GM19025 (cell line): Measurements from ENCODE around the gene LGALS16.
"Not testable (repeated sequence)": the region's sequence is repeated elsewhere in the genome, so short reads cannot be mapped to it uniquely, and the experiment has no call there.

ENCODE experiments used
- ATAC-seq: cut with Tn5 transposase; IDR thresholded peaks from one replicate; pipeline ENCODE4 v1.9.1; 2021; ENCODE audit warnings: mild to moderate bottlenecking, low read depth, moderate library complexity; ENCODE audit not compliant: unreplicated experiment

Gene LGALS16, protein sequence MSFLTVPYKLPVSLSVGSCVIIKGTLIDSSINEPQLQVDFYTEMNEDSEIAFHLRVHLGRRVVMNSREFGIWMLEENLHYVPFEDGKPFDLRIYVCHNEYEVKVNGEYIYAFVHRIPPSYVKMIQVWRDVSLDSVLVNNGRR

GRCh38 chr19:39655613-39656012 lies at the start of gene LGALS16:
TSS of gene LGALS16 (plus strand) at chr19:39655913. CDS start at chr19:39655962, 49 bp downstream.
- no peak for ATAC-seq

GRCh38 chr19:39607021-39607420 lies 48.7 kb upstream of the LGALS16 start:
- ATAC-seq = no peak

GRCh38 chr19:39607561-39607960 lies 48.2 kb upstream of the LGALS16 start:
- ATAC-seq = no peak

- ATAC-seq = no peak
Measured at GRCh38 chr19:39613597-39613996, 42.1 kb upstream of the LGALS16 start.

GRCh38 chr19:39617745-39618144 lies 38.0 kb upstream of the LGALS16 start:
- ATAC-seq = no peak

GRCh38 chr19:39623946-39624345 lies 31.8 kb upstream of the LGALS16 start:
- no peak for ATAC-seq

GRCh38 chr19:39627631-39628030 lies 28.1 kb upstream of the LGALS16 start:
- ATAC-seq = not testable (repeated sequence)

- no peak for ATAC-seq
Measured at GRCh38 chr19:39631178-39631577, 24.5 kb upstream of the LGALS16 start.

DNA sequence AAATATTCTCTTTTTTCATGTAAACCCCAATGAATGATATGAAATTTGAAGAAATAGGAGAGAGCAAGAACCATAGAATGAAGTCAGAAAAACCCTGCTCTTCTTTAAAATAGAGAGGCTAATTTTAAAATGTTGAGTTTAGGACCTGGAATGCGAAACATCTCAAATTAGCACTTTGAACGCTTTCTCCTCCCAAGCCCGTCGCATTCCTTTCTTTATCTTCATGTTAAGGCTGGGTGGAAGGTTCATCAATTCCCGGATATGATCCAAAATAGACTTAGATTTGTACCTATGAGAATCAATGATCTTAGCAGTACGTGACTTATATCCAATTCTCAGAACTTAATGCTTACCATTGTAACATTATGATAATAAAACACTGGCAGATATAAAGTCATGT lies 24.1 kb upstream of the LGALS16 start:
- ATAC-seq = no peak

DNA sequence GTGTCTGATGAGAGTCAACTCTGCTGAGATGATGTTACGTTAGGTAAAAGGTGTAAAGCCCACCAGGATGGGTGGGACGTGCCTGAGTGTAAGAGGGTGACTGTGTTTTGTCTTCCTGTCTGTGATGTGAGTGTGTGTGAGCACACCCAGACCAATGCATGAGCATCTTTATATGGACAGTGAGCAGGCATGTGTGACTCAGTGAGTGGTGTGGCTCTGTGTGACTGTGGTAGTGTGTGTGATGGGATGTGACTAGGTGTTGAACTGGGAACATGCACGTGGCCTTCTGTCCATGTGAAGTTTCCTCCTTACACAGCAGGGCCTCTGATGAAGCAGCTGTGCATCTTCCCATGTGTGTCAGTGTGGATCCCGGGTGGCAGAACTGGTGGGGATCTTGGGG lies 17.8 kb upstream of the LGALS16 start:
- no peak for ATAC-seq

DNA sequence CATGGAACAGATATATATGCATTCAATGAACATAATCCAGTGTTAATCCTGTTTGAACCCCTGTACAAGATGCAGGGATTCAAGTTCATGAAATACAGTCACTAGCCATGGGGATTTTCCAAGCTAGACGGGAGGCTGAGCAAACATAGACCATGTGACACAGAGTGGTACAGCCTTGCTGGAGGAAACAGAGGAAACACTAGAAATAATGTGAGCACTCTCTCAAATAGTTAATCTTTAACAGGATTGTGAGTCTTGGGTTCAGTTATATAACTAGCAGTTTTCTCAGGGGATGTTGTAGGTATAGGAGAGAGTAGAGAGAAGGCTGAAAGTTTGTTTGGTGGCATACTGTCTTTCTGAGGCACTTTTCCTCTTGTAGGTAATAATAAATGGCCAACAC lies 13.9 kb upstream of the LGALS16 start:
- no peak for ATAC-seq

- no peak for ATAC-seq
Measured at GRCh38 chr19:39643591-39643990, 12.1 kb upstream of the LGALS16 start.

GRCh38 chr19:39645800-39646411 lies 9.8 kb upstream of the LGALS16 start:
- no peak for ATAC-seq

DNA sequence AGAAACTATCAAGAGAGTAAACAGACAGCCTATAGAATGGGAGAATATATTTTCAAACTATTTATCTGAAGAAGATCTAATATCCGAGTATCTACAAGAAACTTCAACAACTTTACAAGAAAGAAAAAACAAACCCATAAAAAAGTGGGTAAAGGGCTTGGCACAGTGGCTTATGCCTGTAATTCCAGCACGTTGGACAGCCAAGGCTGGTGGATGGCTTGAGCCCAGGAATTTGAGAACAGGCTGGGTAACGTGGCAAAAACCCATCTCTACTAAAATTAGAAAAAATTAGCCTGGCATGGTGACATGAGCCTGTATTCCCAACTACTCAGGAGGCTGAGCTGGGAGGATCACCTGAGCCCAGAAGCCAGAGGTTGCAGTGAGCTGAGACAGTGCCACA lies 7.8 kb upstream of the LGALS16 start:
- ATAC-seq = no peak

GRCh38 chr19:39659791-39660190 lies 4.1 kb downstream of the LGALS16 start:
- ATAC-seq = no peak

DNA sequence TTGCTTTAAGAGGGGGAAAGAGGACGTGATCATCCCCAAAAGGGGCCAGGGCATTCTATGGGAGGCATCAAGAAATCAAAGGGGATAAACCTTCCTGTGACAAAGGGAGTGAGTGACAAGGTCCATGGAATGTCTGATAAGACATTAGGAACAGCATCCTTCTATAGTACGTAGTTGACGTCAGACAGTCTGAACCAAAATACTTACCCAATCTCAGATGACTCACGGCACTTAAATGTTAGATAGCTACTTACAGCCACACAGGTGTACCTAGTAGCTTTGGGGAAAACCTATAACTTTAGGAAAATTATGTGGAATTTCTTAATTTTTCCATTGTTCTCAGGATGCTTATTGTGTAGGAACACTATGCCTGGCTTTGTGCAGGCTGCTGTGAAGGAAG lies 4.9 kb downstream of the LGALS16 start:
- ATAC-seq = no peak

DNA sequence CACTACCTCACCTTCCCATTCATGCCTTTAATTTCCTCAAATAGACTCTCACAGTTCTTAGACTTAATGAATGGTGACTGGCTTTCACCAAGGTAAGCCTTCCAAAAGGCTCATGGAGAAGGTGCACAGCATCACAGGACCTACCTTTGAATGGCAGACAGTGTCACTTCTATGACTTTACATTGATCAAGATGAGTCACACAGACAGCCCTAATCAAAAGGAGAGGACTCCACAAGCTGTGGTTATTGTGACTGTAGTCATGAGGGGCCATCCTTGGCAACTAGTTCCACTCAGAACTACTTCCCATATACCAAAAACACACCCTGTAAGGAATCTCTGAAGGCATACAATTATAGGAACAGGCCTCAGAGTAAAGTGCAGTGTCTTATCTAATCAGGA lies 5.9 kb downstream of the LGALS16 start:
- no peak for ATAC-seq

DNA sequence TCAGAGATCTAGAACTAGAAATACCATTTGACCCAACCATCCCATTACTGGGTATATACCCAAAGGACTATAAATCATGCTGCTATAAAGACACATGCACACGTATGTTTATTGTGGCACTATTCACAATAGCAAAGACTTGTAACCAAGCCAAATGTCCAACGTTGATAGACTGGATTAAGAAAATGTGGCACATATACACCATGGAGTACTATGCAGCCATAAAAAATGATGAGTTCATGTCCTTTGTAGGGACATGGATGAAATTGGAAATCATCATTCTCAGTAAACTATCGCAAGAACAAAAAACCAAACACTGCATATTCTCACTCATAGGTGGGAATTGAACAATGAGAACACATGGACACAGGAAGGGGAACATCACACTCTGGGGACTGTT lies 14.1 kb downstream of the LGALS16 start:
- ATAC-seq = not testable (repeated sequence)

DNA sequence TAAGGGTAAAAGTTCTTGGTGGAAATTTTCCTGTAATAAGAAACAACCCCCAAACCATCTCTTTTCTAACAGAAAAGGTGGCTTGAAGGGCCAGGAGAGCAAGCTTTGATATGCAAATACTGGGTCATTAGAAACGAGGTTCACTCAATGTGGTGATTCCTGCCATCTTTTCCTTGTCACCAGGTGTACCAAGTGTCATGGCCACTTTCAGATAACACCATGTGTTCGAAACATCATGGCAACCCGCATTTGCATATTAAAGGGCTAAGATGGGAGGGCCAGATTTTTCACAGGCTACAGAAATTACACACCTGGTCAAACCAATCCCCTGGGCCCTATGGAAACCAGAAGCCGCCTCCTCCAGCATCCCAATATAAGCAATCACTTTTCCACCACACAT lies 15.3 kb downstream of the LGALS16 start:
- no peak for ATAC-seq

DNA sequence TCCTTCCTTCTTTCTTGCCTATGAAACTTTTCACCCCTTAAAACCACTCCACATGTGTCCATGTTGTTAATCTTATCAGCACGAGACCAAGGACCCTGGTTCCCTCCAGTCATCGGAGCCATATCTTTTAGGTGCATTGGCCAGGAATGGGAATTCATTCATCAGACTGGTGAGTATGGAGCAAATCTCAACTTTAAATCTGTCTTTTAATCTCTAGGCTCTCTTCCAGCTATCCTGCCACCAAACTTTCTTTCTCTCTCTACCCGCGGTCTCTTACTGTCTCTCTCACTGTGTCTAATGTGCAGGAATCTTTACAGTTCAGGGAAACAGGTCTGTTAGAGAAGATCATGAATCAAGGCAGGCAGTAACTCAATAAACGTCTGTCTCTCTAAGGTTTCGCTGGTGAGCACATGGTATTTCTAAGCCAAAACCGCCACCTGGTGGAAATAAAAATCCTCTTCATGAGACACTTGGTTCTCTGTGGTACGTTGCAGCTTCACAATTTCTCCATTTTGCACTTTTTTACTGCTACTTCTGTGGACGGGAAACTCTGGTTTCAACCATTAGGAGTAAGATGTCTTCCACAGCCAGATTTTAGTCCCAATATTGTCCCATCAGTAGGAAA lies 16.1 kb downstream of the LGALS16 start:
- no peak for ATAC-seq

DNA sequence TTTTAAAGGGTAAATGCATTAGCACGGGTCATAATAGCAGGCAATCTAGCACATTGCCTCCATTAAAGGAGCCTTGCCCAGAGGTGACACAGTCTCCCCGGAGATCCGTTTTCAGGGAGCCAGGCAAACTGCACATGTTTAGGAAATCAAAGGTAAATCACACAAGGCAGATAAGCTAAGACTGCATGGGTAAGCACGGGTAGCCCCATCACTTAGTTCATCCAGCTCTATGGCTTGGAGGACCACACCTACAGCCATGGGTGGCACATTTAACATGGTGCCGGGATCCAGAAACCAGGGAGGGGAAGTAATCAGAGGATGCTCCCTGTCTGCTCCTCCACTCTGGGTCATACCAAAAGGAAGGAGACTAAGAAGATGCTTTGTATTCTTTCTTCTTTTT lies 16.8 kb downstream of the LGALS16 start:
- ATAC-seq = no peak

DNA sequence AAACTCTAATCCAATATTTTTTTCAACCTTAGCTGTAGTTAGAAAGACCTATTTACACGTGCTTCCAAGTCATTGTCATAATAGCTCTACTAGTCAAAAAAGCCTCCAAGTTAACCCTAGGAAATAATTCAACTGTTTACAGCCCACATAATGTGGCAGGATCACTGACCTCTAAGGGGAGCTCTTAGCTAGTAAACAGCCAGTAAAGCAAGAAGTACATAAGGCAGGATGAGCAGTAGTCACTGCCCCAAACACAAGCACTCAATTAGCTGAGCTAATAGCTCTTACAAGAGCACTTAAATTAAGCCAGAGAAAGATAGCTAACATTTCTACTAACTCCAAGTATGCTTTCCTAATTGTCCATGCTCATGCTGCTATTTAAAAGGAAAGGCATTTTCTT lies 18.1 kb downstream of the LGALS16 start:
- not testable (repeated sequence) for ATAC-seq
